Medulla oblongata (tissue), 1 donor: ENCODE data around the gene CACNA1B.
"Not testable (repeated sequence)": the region's sequence is repeated elsewhere in the genome, so short reads cannot be mapped to it uniquely, and the experiment has no call there.

Experiments
- DNase-seq: peaks from one replicate; pipeline ENCODE4 v3.0.0-alpha.2; 2015; ENCODE audit errors: extremely low spot score

Gene CACNA1B

GRCh38 chr9:137877506-137878122, at the start of gene CACNA1B:
CACNA1B (plus strand) TSS chr9:137877782; CDS start chr9:137877934, 152 bp downstream.
- not testable (repeated sequence) for DNase-seq

- no peak for DNase-seq
Observed at GRCh38 chr9:137827908-137828526, 49.6 kb upstream of the CACNA1B start.

- DNase-seq = no peak
Observed at GRCh38 chr9:137828527-137829259, 48.9 kb upstream of the CACNA1B start.

GRCh38 chr9:137829260-137829996, 48.2 kb upstream of the CACNA1B start:
- no peak for DNase-seq

GRCh38 chr9:137832191-137832700, 45.3 kb upstream of the CACNA1B start:
- no peak for DNase-seq

- no peak for DNase-seq
Observed at GRCh38 chr9:137832830-137833590, 44.6 kb upstream of the CACNA1B start.

- DNase-seq = no peak
Observed at GRCh38 chr9:137833721-137834613, 43.6 kb upstream of the CACNA1B start.

GRCh38 chr9:137834846-137835546, 42.6 kb upstream of the CACNA1B start:
- DNase-seq = no peak

- DNase-seq = no peak
Observed at GRCh38 chr9:137836151-137836830, 41.3 kb upstream of the CACNA1B start.

GRCh38 chr9:137836831-137837241, 40.7 kb upstream of the CACNA1B start:
- DNase-seq = no peak

- no peak for DNase-seq
Observed at GRCh38 chr9:137837345-137838278, 40.0 kb upstream of the CACNA1B start.

GRCh38 chr9:137838576-137838975, 39.0 kb upstream of the CACNA1B start:
- DNase-seq = no peak

GRCh38 chr9:137843355-137843754, 34.2 kb upstream of the CACNA1B start:
- DNase-seq = no peak

- no peak for DNase-seq
Observed at GRCh38 chr9:137851516-137852267, 25.9 kb upstream of the CACNA1B start.

- DNase-seq = no peak
Observed at GRCh38 chr9:137853392-137853995, 24.1 kb upstream of the CACNA1B start.

- DNase-seq = no peak
Observed at GRCh38 chr9:137860361-137860760, 17.2 kb upstream of the CACNA1B start.
